ENCODE measurements around the gene SLC2A6.

The SLC2A6 gene

DNA sequence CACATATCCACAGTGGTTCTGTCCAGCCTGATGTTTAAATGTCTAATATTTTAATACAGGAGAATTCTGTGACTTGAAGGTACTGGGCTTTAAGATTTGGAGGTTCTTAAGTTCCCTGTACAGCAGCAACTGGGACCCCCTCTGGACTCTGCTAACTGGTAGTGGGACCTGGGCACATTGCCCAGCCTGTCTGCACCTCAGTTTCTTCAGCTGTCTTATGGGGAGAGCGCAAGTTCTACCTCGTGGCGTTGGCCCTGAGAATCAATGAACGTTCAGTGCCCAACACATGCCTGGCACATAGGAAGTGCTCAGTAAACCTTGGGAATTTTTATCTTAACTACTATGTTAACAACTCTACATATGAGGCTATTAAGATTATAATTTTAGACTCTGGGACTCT, 1.4 kb downstream of the SLC2A6 start:
- no peak for DNase-seq (ENCODE audit: low read depth)

DNA sequence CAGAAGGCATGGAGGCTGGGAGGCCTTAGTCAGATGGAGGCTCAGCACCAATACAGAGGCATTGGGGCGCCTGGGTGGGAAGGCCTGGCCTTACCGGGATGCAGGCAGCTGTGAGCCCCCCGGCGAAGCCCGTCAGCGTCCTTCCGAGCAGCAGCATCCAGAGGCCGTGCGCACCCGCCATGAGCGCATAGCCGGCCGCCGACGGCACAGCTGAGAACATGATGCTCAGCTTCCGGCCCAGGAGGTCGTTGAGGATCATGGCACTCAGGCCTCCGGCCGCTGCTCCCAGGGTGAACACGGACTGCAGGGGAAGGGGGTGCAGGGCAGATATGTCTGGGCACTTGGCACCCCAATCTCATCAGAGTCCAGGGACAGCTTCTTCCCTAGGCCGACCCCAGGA, 2.0 kb downstream of the SLC2A6 start:
- DNase-seq (ENCODE audit: low read depth) = no peak

GRCh38 chr9:133476036-133476931, 2.6 kb downstream of the SLC2A6 start:
- no peak for DNase-seq (ENCODE audit: low read depth)

- no peak for DNase-seq (ENCODE audit: low read depth)
These were observed 3.4 kb downstream of the SLC2A6 start for GRCh38 chr9:133475292-133476012.

DNA sequence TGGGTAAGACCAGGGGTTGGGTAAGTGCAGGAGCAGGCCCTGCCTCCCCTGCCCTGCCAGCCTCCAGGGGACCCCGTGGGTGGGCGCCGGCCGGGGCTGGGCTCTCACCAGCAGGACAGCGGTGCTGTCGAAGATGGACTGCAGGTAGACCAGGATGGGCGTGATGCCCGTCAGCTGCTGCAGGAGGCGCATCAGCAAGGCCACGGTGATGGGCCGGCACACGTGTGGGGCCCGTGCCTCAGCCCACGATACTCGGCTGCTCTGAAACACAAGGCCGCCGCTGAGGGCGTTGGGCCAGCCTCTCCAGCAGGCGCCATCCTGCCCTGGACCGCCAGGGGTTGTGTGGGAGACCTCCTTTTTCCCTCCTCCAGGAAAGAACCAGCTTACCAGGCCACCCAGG, 4.0 kb downstream of the SLC2A6 start:
- no peak for DNase-seq (ENCODE audit: low read depth)

DNA sequence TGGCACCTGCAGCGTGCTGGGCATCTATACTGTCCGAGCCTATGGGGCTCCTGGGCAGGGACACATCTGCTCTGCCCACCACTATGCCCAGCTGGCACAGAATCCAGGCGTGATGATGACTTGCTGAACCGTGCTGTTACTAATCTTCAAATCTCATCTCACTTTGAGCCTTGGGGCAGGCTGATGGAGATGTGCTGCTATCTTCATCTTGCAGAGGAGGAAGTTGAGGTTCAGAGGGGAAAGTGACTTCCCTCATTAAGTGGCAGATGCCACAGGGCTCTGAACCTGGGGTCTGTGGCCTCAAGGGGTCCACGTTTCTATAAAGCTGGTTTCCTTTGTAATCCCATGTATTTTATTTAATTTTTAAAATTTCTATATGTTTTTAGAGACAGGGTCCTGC, 4.7 kb downstream of the SLC2A6 start:
- no peak for DNase-seq (ENCODE audit: low read depth)

DNA sequence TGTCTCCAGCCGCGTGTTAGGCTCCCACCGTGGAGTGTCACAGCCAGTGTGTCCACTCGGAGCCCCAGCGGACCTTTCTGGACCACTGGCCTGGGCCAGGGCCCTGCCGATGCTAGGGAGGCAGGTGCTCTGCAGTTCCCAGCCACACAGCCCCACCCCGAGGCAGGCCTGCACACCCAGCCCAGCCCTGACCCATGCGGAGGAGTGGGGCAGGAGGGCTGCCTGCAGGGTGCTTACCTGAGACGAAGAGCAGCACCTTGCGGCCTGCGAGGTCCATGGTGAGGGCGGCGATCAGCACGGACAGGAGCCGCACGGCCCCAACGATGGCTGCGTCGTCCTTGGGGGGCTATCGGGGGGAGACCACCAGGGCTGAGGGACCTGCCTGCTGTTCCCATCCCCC, 5.2 kb downstream of the SLC2A6 start:
- DNase-seq (ENCODE audit: low read depth) = no peak

- no peak for DNase-seq (ENCODE audit: low read depth)
These were observed 6.0 kb downstream of the SLC2A6 start for GRCh38 chr9:133472753-133473378.

DNA sequence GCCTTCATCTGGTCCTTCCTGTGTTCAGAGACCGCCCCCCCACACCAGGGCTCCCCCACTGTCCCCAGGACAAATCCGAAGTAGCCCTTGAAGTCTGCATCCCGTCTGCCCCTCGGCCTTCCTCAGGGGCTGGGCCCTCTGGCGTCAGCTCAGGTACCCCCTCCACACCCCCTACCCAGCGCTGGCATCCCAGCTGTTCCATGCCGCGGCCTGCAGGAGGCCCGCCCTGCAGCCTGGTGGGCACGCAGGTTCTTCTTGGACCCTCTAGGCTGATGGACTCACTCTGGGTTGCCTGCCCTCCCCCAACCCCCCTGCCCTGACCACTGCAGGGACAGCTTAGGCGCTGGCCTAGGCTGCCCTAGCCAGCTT, 6.6 kb downstream of the SLC2A6 start:
- DNase-seq (ENCODE audit: low read depth) = no peak

GRCh38 chr9:133471551-133472276, 7.2 kb downstream of the SLC2A6 start:
- DNase-seq (ENCODE audit: low read depth) = no peak

DNA sequence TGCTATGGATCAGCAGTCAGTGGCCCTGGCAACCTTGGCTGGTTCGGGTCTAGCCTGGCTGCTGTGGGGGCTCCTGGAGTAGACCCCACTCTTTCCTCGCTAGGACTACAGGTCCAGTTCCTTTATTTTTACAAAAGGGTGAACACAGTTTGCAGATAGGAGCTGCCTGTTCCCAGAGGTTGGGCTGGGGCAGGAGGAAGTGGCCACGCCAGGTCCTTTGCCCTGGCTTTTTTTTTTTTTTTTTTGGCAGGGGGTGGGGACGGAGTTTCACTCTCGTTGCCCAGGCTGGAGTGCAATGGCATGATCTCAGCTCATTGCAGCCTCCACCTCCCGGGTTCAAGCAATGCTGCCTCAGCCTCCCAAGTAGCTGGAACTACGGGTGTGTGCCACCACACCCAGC, 7.9 kb downstream of the SLC2A6 start:
- no peak for DNase-seq (ENCODE audit: low read depth)

GRCh38 chr9:133470427-133470924, 8.4 kb downstream of the SLC2A6 start:
- DNase-seq (ENCODE audit: low read depth) = no peak

DNA sequence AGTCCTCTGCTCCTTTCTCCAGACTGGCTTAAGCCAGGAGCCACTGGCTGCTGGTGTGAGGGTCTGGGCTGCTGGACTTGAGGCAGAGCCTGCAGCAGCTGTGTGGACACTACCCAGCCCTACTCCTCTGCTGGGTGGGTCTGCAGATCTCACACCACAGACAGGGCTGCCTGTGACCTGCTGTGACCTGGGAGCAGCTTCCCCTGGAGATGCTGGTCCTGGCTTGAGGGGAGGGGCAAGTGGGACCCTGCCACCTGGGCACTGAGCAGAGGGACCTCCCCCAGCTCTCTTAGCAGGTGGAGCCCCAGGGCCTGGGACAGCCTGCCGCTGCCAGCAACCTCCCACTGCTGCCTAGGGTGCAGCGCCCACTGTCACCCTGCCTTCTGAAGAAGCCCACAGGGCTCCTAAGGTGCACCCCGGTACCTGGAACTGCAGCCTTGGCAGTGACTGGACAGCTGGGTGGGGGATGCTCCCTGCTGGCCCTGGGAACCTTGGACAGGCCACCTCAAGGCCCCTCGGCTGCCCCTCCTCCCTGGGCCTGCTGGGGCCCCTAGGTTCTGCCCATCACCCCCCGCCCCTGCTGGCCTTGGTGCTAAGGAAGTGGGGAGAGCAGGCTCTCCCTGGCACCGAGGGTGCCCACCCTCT, 10.0 kb downstream of the SLC2A6 start:
- no peak for DNase-seq (ENCODE audit: low read depth)

DNA sequence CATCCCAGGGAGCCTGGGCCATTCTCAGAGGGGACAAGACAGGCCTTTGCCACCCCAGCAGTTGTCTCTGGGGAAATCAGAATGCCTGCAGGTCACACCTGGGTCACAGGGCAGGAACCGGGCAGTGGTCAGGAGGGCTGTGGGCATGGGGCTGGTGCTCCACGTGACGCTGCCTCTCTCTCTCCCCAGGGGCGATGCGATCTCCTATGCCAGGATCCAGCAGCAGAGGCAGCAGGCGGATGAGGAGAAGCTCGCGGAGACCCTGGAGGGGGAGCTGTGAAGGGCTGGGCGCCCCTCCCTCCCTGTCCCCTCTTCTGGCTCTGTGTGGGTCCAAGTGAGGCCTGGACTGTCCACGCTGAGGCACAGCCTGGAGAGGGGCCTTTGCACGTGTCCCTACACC, 10.5 kb downstream of the SLC2A6 start:
- no peak for DNase-seq (ENCODE audit: low read depth)

GRCh38 chr9:133467101-133467500, 11.8 kb downstream of the SLC2A6 start:
- no peak for DNase-seq (ENCODE audit: low read depth)

DNA sequence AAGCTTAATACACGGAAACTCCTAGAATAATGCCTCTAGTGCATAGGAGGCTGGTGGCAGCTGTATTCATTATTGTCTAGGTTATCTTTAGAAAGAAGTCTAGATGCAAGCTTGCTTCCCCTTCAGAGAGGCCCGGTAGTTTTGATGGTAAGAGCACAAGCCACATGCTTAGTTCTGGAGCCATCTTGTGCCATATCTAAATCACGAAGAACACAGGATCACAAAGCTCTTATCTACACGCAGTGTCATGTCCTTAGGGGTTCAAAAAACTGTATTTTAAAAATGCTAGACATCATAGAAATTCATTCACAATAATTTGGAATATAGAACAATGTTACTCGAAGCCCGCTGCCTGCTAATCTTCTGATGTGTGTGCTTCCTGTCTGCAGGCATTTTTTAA, 12.9 kb downstream of the SLC2A6 start:
- DNase-seq (ENCODE audit: low read depth) = no peak

GRCh38 chr9:133464638-133465037, 14.3 kb downstream of the SLC2A6 start:
- DNase-seq (ENCODE audit: low read depth) = no peak

- DNase-seq (ENCODE audit: low read depth) = no peak
These were observed 14.9 kb downstream of the SLC2A6 start for GRCh38 chr9:133463864-133464615.

DNA sequence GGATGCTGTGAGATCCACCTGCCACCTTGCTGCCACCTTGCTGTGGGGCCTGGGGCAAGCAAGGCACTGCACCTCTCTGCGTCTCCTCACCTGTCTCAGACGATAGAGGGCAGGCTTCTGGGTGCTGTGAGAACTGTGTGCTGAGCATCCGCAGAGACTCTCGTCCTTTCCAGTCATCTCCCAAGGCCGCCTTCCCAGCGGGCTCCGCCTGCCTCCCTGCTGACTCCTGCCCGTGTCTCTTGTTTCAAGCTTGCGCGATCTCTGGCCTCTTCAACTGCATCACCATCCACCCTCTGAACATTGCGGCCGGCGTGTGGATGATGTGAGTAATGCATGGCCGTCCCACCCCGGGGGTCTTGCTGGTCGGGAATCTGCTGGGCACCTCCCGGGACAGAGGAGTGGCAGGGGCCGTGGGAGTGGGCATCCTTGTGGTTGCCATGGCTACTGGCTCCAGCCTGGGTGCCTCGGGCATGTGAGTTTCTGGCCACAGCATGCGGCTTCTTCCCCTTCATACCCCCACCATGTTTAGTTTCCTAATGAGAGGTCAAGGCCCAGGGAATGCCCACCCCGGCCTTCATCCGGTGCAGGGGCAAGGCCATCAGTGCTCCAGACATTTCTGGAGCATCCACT, 15.6 kb downstream of the SLC2A6 start:
- DNase-seq (ENCODE audit: low read depth) = no peak

- DNase-seq (ENCODE audit: low read depth) = no peak
These were observed 16.9 kb downstream of the SLC2A6 start for GRCh38 chr9:133461975-133462374.
